K562 (cell line): Measurements from ENCODE around the gene NEK5. TPM values are rescaled to one million over a fixed set of nuclear protein-coding genes. Genes with fewer than 3 reads are reported as not detected.

Source experiments
- ATAC-seq: fragments of 200-7000 bp; cut with Tn5 transposase; 3 replicates; pipeline ENCODE4 v1.9.1; 2020; ENCODE audit warnings: moderate library complexity
- BruUV-seq: library from RNA; stranded (reverse); fragments of 400-500 nt; replicated peaks from 2 replicates; lab custom pipeline; 2021; lab: Mats Ljungman, UMichigan
- CTCF ChIA-PET: fragments of 300-600 bp; formaldehyde crosslinking; extraction: SDS; loops from one replicate; lab custom pipeline; 2021; ENCODE audit warnings: low intra/inter-chr PET ratio; lab: Yijun Ruan, JAX
- POLR2A ChIA-PET: fragments of 300-600, 350-650 bp; sonication (Branson Sonifier 250); formaldehyde crosslinking; extraction: SDS; loops from one replicate; lab custom pipeline; 2021; ENCODE audit warnings: antibody characterized with exemption, inconsistent platforms; lab: Yijun Ruan, JAX
- DNase-seq, 4 experiments: peaks; one replicate each; pipeline versions ENCODE4 v3.0.0 to v3.0.0-alpha.2; 2011 to 2018; ENCODE audit warnings: low spot score in 3 of 4, mixed read lengths in 3 of 4; ENCODE audit errors: extremely low read depth in 1 of 4
- FAIRE-seq: peaks from 2 replicates; lab custom pipeline; 2011; peaks lifted over from hg19 to GRCh38; lab: Jason Lieb, UNC
- H2AFZ ChIP-seq: 2 replicates; pipeline ENCODE4 v1.6.0; 2011; ENCODE audit warnings: low read depth, low read length, control low read depth, inconsistent platforms
- H3K27ac ChIP-seq: fragments of 200-600 bp; 3 replicates; pipeline ENCODE4 v1.8.0; 2011; ENCODE audit warnings: low read depth, mild to moderate bottlenecking, control low read depth, inconsistent platforms, low read length, moderate library complexity, mixed read lengths; ENCODE audit errors: extremely low read depth
- H3K27me3 ChIP-seq, 2 experiments: fragments of 300-600 bp in 1 of 2; 2 replicates in 1 of 2; 3 replicates in 1 of 2; pipeline versions ENCODE4 v1.6.0 to v1.8.0; 2011; ENCODE audit warnings: inconsistent platforms in 2 of 2, low read length in 2 of 2, mild to moderate bottlenecking in 1 of 2, mixed read lengths in 1 of 2, moderate library complexity in 1 of 2; ENCODE audit not compliant: control insufficient read depth in 2 of 2, insufficient read depth in 2 of 2
- H3K36me3 ChIP-seq: fragments of 300-600 bp; 3 replicates; pipeline ENCODE4 v1.8.0; 2011; ENCODE audit warnings: mild to moderate bottlenecking, low read length, inconsistent platforms; ENCODE audit not compliant: control insufficient read depth, insufficient read depth
- H3K4me1 ChIP-seq, 2 experiments: fragments of 200-600 bp in 1 of 2; replicated peaks in 1 of 2; 2 replicates in 1 of 2; 3 replicates in 1 of 2; pipeline versions ENCODE4 v1.5.1 to v1.8.0; 2011; ENCODE audit warnings: inconsistent platforms in 2 of 2, low read length in 2 of 2, mild to moderate bottlenecking in 1 of 2, mixed read lengths in 1 of 2, moderate library complexity in 1 of 2; ENCODE audit not compliant: control insufficient read depth in 2 of 2, insufficient read depth in 2 of 2
- H3K4me2 ChIP-seq: 2 replicates; pipeline ENCODE4 v1.6.1; 2011; ENCODE audit warnings: low read length, control low read depth, inconsistent platforms, mixed read lengths; ENCODE audit not compliant: insufficient read depth
- H3K4me3 ChIP-seq: fragments of 200-600 bp; sonication (generic), shearing (Covaris generic); 2 replicates; pipeline ENCODE4 v1.5.1; 2016; ENCODE audit warnings: control low read depth, inconsistent platforms
- H3K79me2 ChIP-seq: fragments of 200-600 bp; 3 replicates; pipeline ENCODE4 v1.8.0; 2011; ENCODE audit warnings: low read length, inconsistent platforms; ENCODE audit not compliant: control insufficient read depth, insufficient read depth
- H3K9ac ChIP-seq, 2 experiments: 2 replicates each; pipeline versions ENCODE4 v1.6.0 to v1.6.1; 2011; ENCODE audit warnings: low read depth in 2 of 2, low read length in 2 of 2, control low read depth in 1 of 2, inconsistent platforms in 1 of 2, mild to moderate bottlenecking in 1 of 2, mixed read lengths in 1 of 2; ENCODE audit not compliant: insufficient read depth in 1 of 2
- H3K9me1 ChIP-seq: one replicate; pipeline ENCODE4 v1.6.0; 2011; ENCODE audit warnings: inconsistent platforms, mild to moderate bottlenecking, low read length, moderate library complexity; ENCODE audit not compliant: control insufficient read depth, insufficient read depth
- H3K9me3 ChIP-seq: replicated peaks from 2 replicates; pipeline ENCODE4 v1.5.1; 2011; ENCODE audit warnings: low read depth, low read length, inconsistent platforms; ENCODE audit not compliant: control insufficient read depth, insufficient read depth
- H4K20me1 ChIP-seq: replicated peaks from 2 replicates; pipeline ENCODE4 v1.6.1; 2011; ENCODE audit warnings: low read length, inconsistent platforms, mixed read lengths; ENCODE audit not compliant: control insufficient read depth, insufficient read depth
- ARID1B ChIP-seq: fragments of 450-650 bp; IDR thresholded peaks from 2 replicates; pipeline ENCODE4 v1.6.1; 2016; ENCODE audit warnings: antibody characterized with exemption, mild to moderate bottlenecking, inconsistent platforms
- E2F4 ChIP-seq: sonication (generic); formaldehyde crosslinking; IDR thresholded peaks from 2 replicates; pipeline ENCODE4 v1.8.0; 2022; ENCODE audit warnings: mild to moderate bottlenecking, low read depth, missing genetic modification reagents
- EP400 ChIP-seq: fragments of 450-650 bp; IDR thresholded peaks from 2 replicates; pipeline ENCODE4 v1.6.1; 2017; ENCODE audit warnings: antibody characterized with exemption, mild to moderate bottlenecking, moderate library complexity
- FOXA3 ChIP-seq, 2 experiments: fragments of 450-650 bp in 1 of 2; sonication (generic) in 1 of 2; formaldehyde crosslinking; IDR thresholded peaks in 1 of 2; conservative IDR thresholded peaks in 1 of 2; 2 replicates each; pipeline versions ENCODE4 v1.4.0 to v1.8.0; 2020 to 2022; ENCODE audit warnings: mild to moderate bottlenecking in 2 of 2, missing genetic modification reagents in 1 of 2
- FOXK2 ChIP-seq, 2 experiments: fragments of 450-650 bp; IDR thresholded peaks in 1 of 2; conservative IDR thresholded peaks in 1 of 2; 2 replicates each; pipeline ENCODE4 v1.6.1; 2016; ENCODE audit warnings: low read depth in 2 of 2, mild to moderate bottlenecking in 1 of 2
- HCFC1 ChIP-seq: IDR thresholded peaks from 2 replicates; pipeline ENCODE4 v1.6.1; 2012; ENCODE audit warnings: low read depth, low read length, improper control_type of control experiment
- HMG20A ChIP-seq: fragments of 450-650 bp; formaldehyde crosslinking; conservative IDR thresholded peaks from 2 replicates; pipeline ENCODE4 v1.4.0; 2020; ENCODE audit warnings: mild to moderate bottlenecking, mixed read lengths
- JUND ChIP-seq, 2 experiments: IDR thresholded peaks; 2 replicates in 1 of 2; 3 replicates in 1 of 2; pipeline ENCODE4 v1.6.1; 2011; ENCODE audit warnings: borderline replicate concordance in 2 of 2, low read depth in 2 of 2, low read length in 2 of 2, improper control_type of control experiment in 1 of 2, missing biosample characterization in 1 of 2, missing genetic modification characterization in 1 of 2, missing genetic modification reagents in 1 of 2
- KLF6 ChIP-seq: fragments of 250-450 bp; sonication (Bioruptor Pico); IDR thresholded peaks from 2 replicates; pipeline ENCODE4 v1.4.0; 2020; ENCODE audit warnings: mild to moderate bottlenecking, moderate library complexity, borderline replicate concordance
- MTA1 ChIP-seq: fragments of 450-650 bp; IDR thresholded peaks from 2 replicates; pipeline ENCODE4 v1.6.1; 2017; ENCODE audit warnings: borderline replicate concordance
- SMARCE1 ChIP-seq: fragments of 450-650 bp; IDR thresholded peaks from 2 replicates; pipeline ENCODE4 v1.7.1; 2016; ENCODE audit warnings: mild to moderate bottlenecking
- TEAD1 ChIP-seq, 2 experiments: fragments of 450-650 bp in 1 of 2; sonication (generic) in 1 of 2; formaldehyde crosslinking; IDR thresholded peaks; 2 replicates each; pipeline versions ENCODE4 v1.4.0 to v1.8.0; 2020 to 2022; ENCODE audit warnings: mild to moderate bottlenecking in 2 of 2, missing genetic modification reagents in 1 of 2
- ZNF316 ChIP-seq: fragments of 450-650 bp; IDR thresholded peaks from 2 replicates; pipeline ENCODE4 v1.6.1; 2016
- ZNF668 ChIP-seq: fragments of 250-450 bp; sonication (Bioruptor Pico); IDR thresholded peaks from 2 replicates; pipeline ENCODE4 v1.8.0; 2022; ENCODE audit warnings: mild to moderate bottlenecking, inconsistent platforms
- WGBS: fragments of 100-300 bp; shearing (Covaris generic); methylation state at CpG from one replicate; pipeline ENCODE4 v1.1.6; 2016; ENCODE audit warnings: low coverage, mixed read lengths; ENCODE audit not compliant: insufficient coverage; ENCODE audit errors: missing lambda C conversion rate; 5-methylcytosine and 5-hydroxymethylcytosine counted together
- in situ Hi-C: fragments of 300-500 bp; cut with MboI; formaldehyde crosslinking; loops from 4 replicates; pipeline ENCODE4 v1.15.0; 2018; ENCODE audit warnings: inconsistent platforms, mixed read lengths
- intact Hi-C: fragments of 100-400 bp; cut with micrococcal nuclease; formaldehyde crosslinking; loops from 2 replicates; pipeline ENCODE4 v1.14.2; 2022
- polyA plus RNA-seq, 8 experiments: library from polyadenylated mRNA; depleted of rRNA in 4 of 8; stranded (reverse) in 5 of 8; unstranded in 3 of 8; fragments of >200 nt; fragmentation: Nextera tagmentation in 2 of 8; fragmentation: Illumina TruSeq in 1 of 8; extraction: Ambion mirVana in 2 of 8; extraction: Trizol in 1 of 8; gene quantifications; 2 replicates each; pipeline versions ENCODE4 v1.2.1 to v1.2.3, GENCODE V29; 2011 to 2014; ENCODE audit warnings: inconsistent platforms in 1 of 8, missing spikeins in 1 of 8
- total RNA-seq, 7 experiments: library from RNA; depleted of rRNA in 6 of 7; stranded (reverse); fragments of >200 nt in 6 of 7; fragmentation: Illumina TruSeq in 2 of 7; extraction: Trizol in 2 of 7; gene quantifications; 2 replicates each; pipeline versions ENCODE4 v1.2.1 to v1.2.3, GENCODE V29; 2011 to 2021; ENCODE audit warnings: low replicate concordance in 1 of 7
- TF ChIP-seq, protein P1 (sequence below): fragments of 450-650 bp; conservative IDR thresholded peaks from 2 replicates; pipeline ENCODE4 v1.6.1; 2016; ENCODE audit warnings: missing genetic modification characterization, low read depth, mild to moderate bottlenecking, control low read depth, missing compliant biosample characterization
- TF ChIP-seq, protein P2 (sequence below): fragments of 250-450 bp; sonication (Bioruptor Pico); IDR thresholded peaks from 2 replicates; pipeline ENCODE4 v1.9.0; 2021; ENCODE audit warnings: mild to moderate bottlenecking

The NEK5 gene
- total and polyA plus RNA-seq, 9 of the 15 experiments (the other 6 are each of a cell fraction or from before 2014, with no cell fraction given): 0.09 to 0.44 (median 0.33) TPM

DNA sequence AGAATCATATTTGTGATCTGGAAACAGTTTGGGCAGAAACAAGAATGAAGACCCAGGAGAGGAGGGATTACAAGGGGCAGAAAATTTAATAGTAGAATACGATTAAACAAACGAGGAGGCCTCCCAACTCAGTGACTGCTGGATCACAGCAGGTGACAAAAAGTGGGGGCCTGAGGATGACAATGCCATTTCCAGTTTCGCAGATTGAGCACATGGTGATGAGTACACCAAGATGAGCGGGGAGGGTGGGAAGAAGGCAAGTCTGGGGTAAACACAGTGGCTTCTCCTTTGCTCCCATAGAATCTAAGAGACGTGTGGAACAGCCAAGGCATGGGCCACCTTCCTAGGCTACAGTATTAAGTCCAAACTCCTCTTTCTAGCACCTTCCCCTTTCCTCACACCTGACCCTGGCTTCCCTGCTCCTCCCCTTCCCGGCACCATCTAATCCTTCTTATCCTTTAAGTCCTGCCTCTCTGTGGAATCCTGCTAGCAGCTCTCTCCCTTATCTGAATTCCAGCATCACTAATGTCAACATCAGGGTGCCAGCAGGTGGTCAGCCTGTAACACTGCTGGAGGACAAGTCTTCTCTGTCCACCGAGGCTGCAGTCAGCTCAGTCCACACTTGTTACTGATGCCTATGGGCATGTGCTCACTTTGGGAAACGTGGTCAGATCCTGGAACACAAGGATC, 131.1 kb downstream of the NEK5 start:
- 9% methylated on average over 8 of the region's 8 CpGs for WGBS
- H3K4me3 ChIP-seq: no peak overlapping the region
- no peak for FAIRE-seq
- peak overlapping the region; percentile 73 for H3K27ac ChIP-seq
- H3K9ac ChIP-seq: no peak overlapping the region
- intact Hi-C loops: loop anchor here (5.0 to 10.0 kb wide), 2 partner anchors 40 to 457 kb away; partner anchors contain the start of genes CKAP2 and VPS36
- peaks cover 44 to 56% of the 10 kb centered on the region in 2 experiments for H3K4me1 ChIP-seq
- H3K36me3 ChIP-seq: no peaks in the 10 kb centered on the region; the same call in 1 of the 3 replicates
- in situ Hi-C loops: no loop called here
- H3K9me1 ChIP-seq: no peaks in the 10 kb centered on the region
- DNase-seq: peak in 1 of 4 experiments; percentile 61
- H3K9me3 ChIP-seq: no peaks in the 10 kb centered on the region
- ChIA-PET POLR2A (interaction anchor here (0.6 to 1.1 kb wide), 2 partner anchors 19 to 419 kb away, joined by 3 read pairs; no protein-coding TSS in a partner anchor), CTCF (no interaction called here)
- 0 out of 2 replicates have a peak overlapping the region, but pooled peaks have one; percentile 24 for H2AFZ ChIP-seq
- H4K20me1 ChIP-seq: no peaks in the 10 kb centered on the region
- H3K27me3 ChIP-seq: no peaks in the 10 kb centered on the region
- peak overlapping the region; percentile 60 for H3K4me2 ChIP-seq
- peak; percentile 4 for ATAC-seq
- BruUV-seq: no TSS peak
- peaks cover 86% of the 10 kb centered on the region for H3K79me2 ChIP-seq
- TF ChIP-seq, protein P1, sequence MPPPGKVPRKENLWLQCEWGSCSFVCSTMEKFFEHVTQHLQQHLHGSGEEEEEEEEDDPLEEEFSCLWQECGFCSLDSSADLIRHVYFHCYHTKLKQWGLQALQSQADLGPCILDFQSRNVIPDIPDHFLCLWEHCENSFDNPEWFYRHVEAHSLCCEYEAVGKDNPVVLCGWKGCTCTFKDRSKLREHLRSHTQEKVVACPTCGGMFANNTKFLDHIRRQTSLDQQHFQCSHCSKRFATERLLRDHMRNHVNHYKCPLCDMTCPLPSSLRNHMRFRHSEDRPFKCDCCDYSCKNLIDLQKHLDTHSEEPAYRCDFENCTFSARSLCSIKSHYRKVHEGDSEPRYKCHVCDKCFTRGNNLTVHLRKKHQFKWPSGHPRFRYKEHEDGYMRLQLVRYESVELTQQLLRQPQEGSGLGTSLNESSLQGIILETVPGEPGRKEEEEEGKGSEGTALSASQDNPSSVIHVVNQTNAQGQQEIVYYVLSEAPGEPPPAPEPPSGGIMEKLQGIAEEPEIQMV: no peak
- TF ChIP-seq E2F4 (CRISPR knock-in tag): no peak
- peak; percentile 7; the same call in 1 of the 2 replicates for TF ChIP-seq JUND (IDR thresholded peaks at IDR 0.05; ENCODE audit: borderline replicate concordance, low read depth, low read length)
- TF ChIP-seq JUND (tag; IDR thresholded peaks at IDR 0.05; ENCODE audit: borderline replicate concordance, low read depth, low read length): no peak
- TF ChIP-seq TEAD1 (CRISPR knock-in tag; IDR thresholded peaks at IDR 0.05): peak in 1 of 2 experiments; percentile 62; a peak in 1 of 4 replicates
- peak; percentile 27; the same call in 1 of the 2 replicates for TF ChIP-seq MTA1
- TF ChIP-seq FOXA3 (CRISPR knock-in tag; conservative IDR thresholded peaks at IDR 0.05 in 1 of 2, IDR thresholded peaks at IDR 0.05 in 1 of 2): peak; percentile 96 to 97
- no peak for TF ChIP-seq HCFC1
- peak; percentile 76 for TF ChIP-seq SMARCE1
- TF ChIP-seq, protein P2, sequence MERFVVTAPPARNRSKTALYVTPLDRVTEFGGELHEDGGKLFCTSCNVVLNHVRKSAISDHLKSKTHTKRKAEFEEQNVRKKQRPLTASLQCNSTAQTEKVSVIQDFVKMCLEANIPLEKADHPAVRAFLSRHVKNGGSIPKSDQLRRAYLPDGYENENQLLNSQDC (CRISPR knock-in tag): no peak
- TF ChIP-seq ZNF316: peak; percentile 50; the same call in 1 of the 2 replicates
- peak; percentile 57 for TF ChIP-seq ARID1B
- no peak for TF ChIP-seq ZNF668
- peak; percentile 16 for TF ChIP-seq EP400
- peak; percentile 41 to 70; a peak in 3 of 4 replicates for TF ChIP-seq FOXK2 (conservative IDR thresholded peaks at IDR 0.05 in 1 of 2, IDR thresholded peaks at IDR 0.05 in 1 of 2; ENCODE audit: low read depth in 2 of 2)
- no peak for TF ChIP-seq KLF6
- no peak for TF ChIP-seq HMG20A (CRISPR knock-in tag)
